ENCODE data around the gene CDH13. TPM values are rescaled to one million over a fixed set of nuclear protein-coding genes. Genes with fewer than 3 reads are reported as not detected.

The CDH13 gene
- total RNA-seq, 2 experiments from 2014 or later = not detected

- CTCF ChIA-PET (ENCODE audit: unreplicated experiment) = no interaction called here
- Histone ChIP-seq H4K20me1 (ENCODE audit: insufficient read depth, low read length) (no peaks in the 10 kb centered on the region), H3K9me2 (ENCODE audit: insufficient read depth, low read length) (no peaks in the 10 kb centered on the region), H3K9me3 (ENCODE audit: low read length) (peaks cover 5% of the 10 kb centered on the region; the same call in 1 of the 2 replicates), H3K27ac (ENCODE audit: low read depth, low read length, poor library complexity, severe bottlenecking) (no peak overlapping the region), H3K79me2 (ENCODE audit: insufficient read depth, low read depth, low read length) (no peaks in the 10 kb centered on the region), H3K4me1 (ENCODE audit: insufficient read depth, low read length, poor library complexity, severe bottlenecking) (no peaks in the 10 kb centered on the region), H3K36me3 (ENCODE audit: insufficient read depth, low read length) (no peaks in the 10 kb centered on the region), H3K4me2 (ENCODE audit: low read length) (no peak overlapping the region), H2AFZ (ENCODE audit: low read length) (no peak overlapping the region), H3K4me3 (ENCODE audit: low read depth, low read length, poor library complexity, severe bottlenecking) (no peak overlapping the region)
- BruUV-seq (replicated peaks) = no TSS peak
- intact Hi-C loops (cut with micrococcal nuclease; ENCODE audit: unreplicated experiment) = no loop called here
- POLR2A ChIA-PET = no interaction called here
- TF ChIP-seq CTCF (conservative IDR thresholded peaks at IDR 0.05; ENCODE audit: low read length) (no peak), EZH2phosphoT487 (IDR thresholded peaks at IDR 0.05; ENCODE audit: borderline replicate concordance, low read depth, low read length) (no peak)
- no peak for DNase-seq (ENCODE audit: low spot score)
These were observed 570.7 kb downstream of the CDH13 start for GRCh38 chr16:83197450-83197849.

GRCh38 chr16:83198977-83199376 lies 572.2 kb downstream of the CDH13 start:
- ChIA-PET POLR2A (no interaction called here), CTCF (ENCODE audit: unreplicated experiment) (no interaction called here)
- no TSS peak for BruUV-seq (replicated peaks)
- Histone ChIP-seq H3K4me3 (ENCODE audit: low read depth, low read length, poor library complexity, severe bottlenecking) (no peak overlapping the region), H4K20me1 (ENCODE audit: insufficient read depth, low read length) (no peaks in the 10 kb centered on the region), H3K9me2 (ENCODE audit: insufficient read depth, low read length) (no peaks in the 10 kb centered on the region), H3K9me3 (ENCODE audit: low read length) (peaks cover 5% of the 10 kb centered on the region; the same call in 1 of the 2 replicates), H2AFZ (ENCODE audit: low read length) (no peak overlapping the region), H3K27ac (ENCODE audit: low read depth, low read length, poor library complexity, severe bottlenecking) (no peak overlapping the region), H3K4me2 (ENCODE audit: low read length) (no peak overlapping the region), H3K36me3 (ENCODE audit: insufficient read depth, low read length) (no peaks in the 10 kb centered on the region), H3K79me2 (ENCODE audit: insufficient read depth, low read depth, low read length) (no peaks in the 10 kb centered on the region), H3K4me1 (ENCODE audit: insufficient read depth, low read length, poor library complexity, severe bottlenecking) (no peaks in the 10 kb centered on the region)
- intact Hi-C loops (cut with micrococcal nuclease; ENCODE audit: unreplicated experiment) = no loop called here
- no peak for TF ChIP-seq EZH2phosphoT487 (IDR thresholded peaks at IDR 0.05; ENCODE audit: borderline replicate concordance, low read depth, low read length)
- no peak for TF ChIP-seq CTCF (conservative IDR thresholded peaks at IDR 0.05; ENCODE audit: low read length)
- no peak for DNase-seq (ENCODE audit: low spot score)

- no peaks in the 10 kb centered on the region for H4K20me1 ChIP-seq (ENCODE audit: insufficient read depth, low read length)
- H3K9me3 ChIP-seq (ENCODE audit: low read length) = peaks cover 5% of the 10 kb centered on the region; the same call in 1 of the 2 replicates
- H3K9me2 ChIP-seq (ENCODE audit: insufficient read depth, low read length) = no peaks in the 10 kb centered on the region
- no peaks in the 10 kb centered on the region for H3K36me3 ChIP-seq (ENCODE audit: insufficient read depth, low read length)
- H3K79me2 ChIP-seq (ENCODE audit: insufficient read depth, low read depth, low read length) = no peaks in the 10 kb centered on the region
- H2AFZ ChIP-seq (ENCODE audit: low read length) = no peak overlapping the region
- TF ChIP-seq EZH2phosphoT487 (IDR thresholded peaks at IDR 0.05; ENCODE audit: borderline replicate concordance, low read depth, low read length) (no peak), CTCF (conservative IDR thresholded peaks at IDR 0.05; ENCODE audit: low read length) (no peak)
- H3K4me3 ChIP-seq (ENCODE audit: low read depth, low read length, poor library complexity, severe bottlenecking) = no peak overlapping the region
- peak; percentile 3 for DNase-seq (ENCODE audit: low spot score)
- no peaks in the 10 kb centered on the region for H3K4me1 ChIP-seq (ENCODE audit: insufficient read depth, low read length, poor library complexity, severe bottlenecking)
- H3K27ac ChIP-seq (ENCODE audit: low read depth, low read length, poor library complexity, severe bottlenecking) = no peak overlapping the region
- POLR2A ChIA-PET = interaction anchor here (0.6 kb wide), 1 partner anchor 26 kb away, joined by 7 read pairs; no protein-coding TSS in a partner anchor
- no peak overlapping the region for H3K4me2 ChIP-seq (ENCODE audit: low read length)
- CTCF ChIA-PET (ENCODE audit: unreplicated experiment) = interaction anchor here (0.6 kb wide), 1 partner anchor 164 kb away, joined by 3 read pairs; no protein-coding TSS in a partner anchor
- no TSS peak for BruUV-seq (replicated peaks)
- intact Hi-C loops (cut with micrococcal nuclease; ENCODE audit: unreplicated experiment) = no loop called here
These were observed 573.4 kb downstream of the CDH13 start for GRCh38 chr16:83200005-83200779.

Measured in OCI-LY7 (cell line).